K562 (cell line): ENCODE measurements around the gene MATK. TPM values are rescaled to one million over a fixed set of nuclear protein-coding genes. Genes with fewer than 3 reads are reported as not detected.

Source experiments
- ATAC-seq: fragments of 200-7000 bp; cut with Tn5 transposase; 3 replicates; pipeline ENCODE4 v1.9.1; 2020; ENCODE audit warnings: moderate library complexity
- BruUV-seq: library from RNA; stranded (reverse); fragments of 400-500 nt; replicated peaks from 2 replicates; lab custom pipeline; 2021; lab: Mats Ljungman, UMichigan
- CTCF ChIA-PET: fragments of 300-600 bp; formaldehyde crosslinking; extraction: SDS; loops from one replicate; lab custom pipeline; 2021; ENCODE audit warnings: low intra/inter-chr PET ratio; lab: Yijun Ruan, JAX
- POLR2A ChIA-PET: fragments of 300-600, 350-650 bp; sonication (Branson Sonifier 250); formaldehyde crosslinking; extraction: SDS; loops from one replicate; lab custom pipeline; 2021; ENCODE audit warnings: antibody characterized with exemption, inconsistent platforms; lab: Yijun Ruan, JAX
- DNase-seq, 4 experiments: peaks; one replicate each; pipeline versions ENCODE4 v3.0.0 to v3.0.0-alpha.2; 2011 to 2018; ENCODE audit warnings: low spot score in 3 of 4, mixed read lengths in 3 of 4; ENCODE audit errors: extremely low read depth in 1 of 4
- FAIRE-seq: peaks from 2 replicates; lab custom pipeline; 2011; peaks lifted over from hg19 to GRCh38; lab: Jason Lieb, UNC
- H2AFZ ChIP-seq: 2 replicates; pipeline ENCODE4 v1.6.0; 2011; ENCODE audit warnings: low read depth, low read length, control low read depth, inconsistent platforms
- H3K27ac ChIP-seq: fragments of 200-600 bp; 3 replicates; pipeline ENCODE4 v1.8.0; 2011; ENCODE audit warnings: low read depth, mild to moderate bottlenecking, control low read depth, inconsistent platforms, low read length, moderate library complexity, mixed read lengths; ENCODE audit errors: extremely low read depth
- H3K27me3 ChIP-seq, 2 experiments: fragments of 300-600 bp in 1 of 2; 2 replicates in 1 of 2; 3 replicates in 1 of 2; pipeline versions ENCODE4 v1.6.0 to v1.8.0; 2011; ENCODE audit warnings: inconsistent platforms in 2 of 2, low read length in 2 of 2, mild to moderate bottlenecking in 1 of 2, mixed read lengths in 1 of 2, moderate library complexity in 1 of 2; ENCODE audit not compliant: control insufficient read depth in 2 of 2, insufficient read depth in 2 of 2
- H3K36me3 ChIP-seq: fragments of 300-600 bp; 3 replicates; pipeline ENCODE4 v1.8.0; 2011; ENCODE audit warnings: mild to moderate bottlenecking, low read length, inconsistent platforms; ENCODE audit not compliant: control insufficient read depth, insufficient read depth
- H3K4me1 ChIP-seq, 2 experiments: fragments of 200-600 bp in 1 of 2; replicated peaks in 1 of 2; 2 replicates in 1 of 2; 3 replicates in 1 of 2; pipeline versions ENCODE4 v1.5.1 to v1.8.0; 2011; ENCODE audit warnings: inconsistent platforms in 2 of 2, low read length in 2 of 2, mild to moderate bottlenecking in 1 of 2, mixed read lengths in 1 of 2, moderate library complexity in 1 of 2; ENCODE audit not compliant: control insufficient read depth in 2 of 2, insufficient read depth in 2 of 2
- H3K4me2 ChIP-seq: 2 replicates; pipeline ENCODE4 v1.6.1; 2011; ENCODE audit warnings: low read length, control low read depth, inconsistent platforms, mixed read lengths; ENCODE audit not compliant: insufficient read depth
- H3K4me3 ChIP-seq: fragments of 200-600 bp; sonication (generic), shearing (Covaris generic); 2 replicates; pipeline ENCODE4 v1.5.1; 2016; ENCODE audit warnings: control low read depth, inconsistent platforms
- H3K79me2 ChIP-seq: fragments of 200-600 bp; 3 replicates; pipeline ENCODE4 v1.8.0; 2011; ENCODE audit warnings: low read length, inconsistent platforms; ENCODE audit not compliant: control insufficient read depth, insufficient read depth
- H3K9ac ChIP-seq, 2 experiments: 2 replicates each; pipeline versions ENCODE4 v1.6.0 to v1.6.1; 2011; ENCODE audit warnings: low read depth in 2 of 2, low read length in 2 of 2, control low read depth in 1 of 2, inconsistent platforms in 1 of 2, mild to moderate bottlenecking in 1 of 2, mixed read lengths in 1 of 2; ENCODE audit not compliant: insufficient read depth in 1 of 2
- H3K9me1 ChIP-seq: one replicate; pipeline ENCODE4 v1.6.0; 2011; ENCODE audit warnings: inconsistent platforms, mild to moderate bottlenecking, low read length, moderate library complexity; ENCODE audit not compliant: control insufficient read depth, insufficient read depth
- H3K9me3 ChIP-seq: replicated peaks from 2 replicates; pipeline ENCODE4 v1.5.1; 2011; ENCODE audit warnings: low read depth, low read length, inconsistent platforms; ENCODE audit not compliant: control insufficient read depth, insufficient read depth
- H4K20me1 ChIP-seq: replicated peaks from 2 replicates; pipeline ENCODE4 v1.6.1; 2011; ENCODE audit warnings: low read length, inconsistent platforms, mixed read lengths; ENCODE audit not compliant: control insufficient read depth, insufficient read depth
- NCOA2 ChIP-seq, 2 experiments: fragments of 450-650 bp; IDR thresholded peaks; 2 replicates each; pipeline ENCODE4 v1.6.1; 2018; ENCODE audit warnings: mild to moderate bottlenecking in 2 of 2, moderate library complexity in 1 of 2; ENCODE audit not compliant: partially characterized antibody in 2 of 2
- PTRF ChIP-seq: fragments of 450-650 bp; IDR thresholded peaks from 2 replicates; pipeline ENCODE4 v1.6.1; 2016; ENCODE audit warnings: mild to moderate bottlenecking, missing genetic modification characterization, missing compliant biosample characterization
- SREBF1 ChIP-seq: fragments of 150-350 bp; IDR thresholded peaks from 2 replicates; pipeline ENCODE4 v1.6.1; 2014; ENCODE audit warnings: antibody characterized with exemption, low read depth, low read length, borderline replicate concordance
- TAF9B ChIP-seq: fragments of 450-650 bp; IDR thresholded peaks from 2 replicates; pipeline ENCODE4 v1.6.1; 2018; ENCODE audit warnings: mild to moderate bottlenecking; ENCODE audit not compliant: partially characterized antibody
- WGBS: fragments of 100-300 bp; shearing (Covaris generic); methylation state at CpG from one replicate; pipeline ENCODE4 v1.1.6; 2016; ENCODE audit warnings: low coverage, mixed read lengths; ENCODE audit not compliant: insufficient coverage; ENCODE audit errors: missing lambda C conversion rate; 5-methylcytosine and 5-hydroxymethylcytosine counted together
- in situ Hi-C: fragments of 300-500 bp; cut with MboI; formaldehyde crosslinking; loops from 4 replicates; pipeline ENCODE4 v1.15.0; 2018; ENCODE audit warnings: inconsistent platforms, mixed read lengths
- intact Hi-C: fragments of 100-400 bp; cut with micrococcal nuclease; formaldehyde crosslinking; loops from 2 replicates; pipeline ENCODE4 v1.14.2; 2022
- polyA plus RNA-seq, 8 experiments: library from polyadenylated mRNA; depleted of rRNA in 4 of 8; stranded (reverse) in 5 of 8; unstranded in 3 of 8; fragments of >200 nt; fragmentation: Nextera tagmentation in 2 of 8; fragmentation: Illumina TruSeq in 1 of 8; extraction: Ambion mirVana in 2 of 8; extraction: Trizol in 1 of 8; gene quantifications; 2 replicates each; pipeline versions ENCODE4 v1.2.1 to v1.2.3, GENCODE V29; 2011 to 2014; ENCODE audit warnings: inconsistent platforms in 1 of 8, missing spikeins in 1 of 8
- total RNA-seq, 7 experiments: library from RNA; depleted of rRNA in 6 of 7; stranded (reverse); fragments of >200 nt in 6 of 7; fragmentation: Illumina TruSeq in 2 of 7; extraction: Trizol in 2 of 7; gene quantifications; 2 replicates each; pipeline versions ENCODE4 v1.2.1 to v1.2.3, GENCODE V29; 2011 to 2021; ENCODE audit warnings: low replicate concordance in 1 of 7
- TF ChIP-seq, protein P1 (sequence below): fragments of 250-450 bp; sonication (Bioruptor Pico); IDR thresholded peaks from 2 replicates; pipeline ENCODE4 v1.5.1; 2021; ENCODE audit warnings: mild to moderate bottlenecking

MATK gene
- total and polyA plus RNA-seq, 9 of the 15 experiments (the other 6 are each of a cell fraction or from before 2014, with no cell fraction given): 0.08 to 41.5 (median 21.4) TPM

DNA sequence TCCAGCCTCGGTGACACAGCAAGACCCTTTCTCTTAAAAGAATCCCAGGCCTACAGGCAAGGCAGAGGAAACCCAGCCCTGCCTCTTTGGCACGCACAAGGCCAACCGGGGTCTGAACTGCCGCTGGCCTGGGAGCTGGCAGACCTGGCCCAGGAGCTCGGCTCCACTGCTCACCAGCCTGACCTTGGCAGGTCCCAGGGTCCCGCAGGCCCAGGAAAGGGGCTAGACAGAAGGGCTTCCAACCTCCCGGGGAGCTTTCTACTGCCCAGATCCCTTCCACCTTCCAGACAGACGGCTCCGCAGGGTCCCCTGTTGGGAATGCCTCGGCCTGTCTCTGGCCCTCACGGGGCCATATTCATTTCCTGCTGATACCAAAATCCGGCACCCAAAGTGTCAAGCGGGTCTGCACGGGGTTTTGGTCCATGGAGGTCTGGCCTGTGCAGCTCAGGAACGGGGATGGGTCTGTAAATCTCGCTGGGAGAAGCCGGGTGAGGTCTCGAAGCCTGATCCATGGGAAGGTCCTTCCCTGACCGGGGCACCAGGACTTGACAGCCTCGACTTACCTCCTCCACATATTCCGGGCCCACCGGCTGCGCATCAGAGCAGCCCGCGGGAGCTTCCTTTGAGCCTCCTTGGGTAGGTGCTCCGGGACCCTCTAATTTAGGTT lies 36.6 kb upstream of the MATK start:
- TF ChIP-seq TAF9B (no peak), PTRF (tag) (no peak), NCOA2 (IDR thresholded peaks at IDR 0.05; ENCODE audit: partially characterized antibody in 2 of 2) (no peak), SREBF1 (no peak)
- TF ChIP-seq, protein P1, sequence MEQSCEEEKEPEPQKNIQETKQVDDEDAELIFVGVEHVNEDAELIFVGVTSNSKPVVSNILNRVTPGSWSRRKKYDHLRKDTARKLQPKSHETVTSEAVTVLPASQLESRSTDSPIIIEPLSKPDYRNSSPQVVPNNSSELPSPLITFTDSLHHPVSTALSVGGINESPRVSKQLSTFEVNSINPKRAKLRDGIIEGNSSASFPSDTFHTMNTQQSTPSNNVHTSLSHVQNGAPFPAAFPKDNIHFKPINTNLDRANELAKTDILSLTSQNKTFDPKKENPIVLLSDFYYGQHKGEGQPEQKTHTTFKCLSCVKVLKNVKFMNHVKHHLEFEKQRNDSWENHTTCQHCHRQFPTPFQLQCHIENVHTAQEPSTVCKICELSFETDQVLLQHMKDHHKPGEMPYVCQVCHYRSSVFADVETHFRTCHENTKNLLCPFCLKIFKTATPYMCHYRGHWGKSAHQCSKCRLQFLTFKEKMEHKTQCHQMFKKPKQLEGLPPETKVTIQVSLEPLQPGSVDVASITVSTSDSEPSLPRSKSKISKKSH (CRISPR knock-in tag): no peak
- WGBS: 58% methylated on average over 17 of the region's 26 CpGs
- no peaks in the 10 kb centered on the region for H3K9me1 ChIP-seq
- no peak overlapping the region for H3K27ac ChIP-seq
- DNase-seq (no peak), FAIRE-seq (no peak), ATAC-seq (no peak)
- no TSS peak for BruUV-seq
- no peak overlapping the region for H3K4me3 ChIP-seq
- POLR2A ChIA-PET: interaction anchor here (0.6 to 1.5 kb wide), 2 partner anchors 82 to 163 kb away, joined by 3 to 5 read pairs; partner anchors contain the start of gene EEF2
- no peaks in the 10 kb centered on the region for H3K27me3 ChIP-seq
- CTCF ChIA-PET: interaction anchor here (0.6 to 1.1 kb wide), 2 partner anchors 122 to 131 kb away, joined by 3 read pairs; no protein-coding TSS in a partner anchor
- H3K79me2 ChIP-seq: no peaks in the 10 kb centered on the region
- no peaks in the 10 kb centered on the region for H3K36me3 ChIP-seq
- H3K9ac ChIP-seq: no peak overlapping the region; a peak in 1 of 4 replicates
- H2AFZ ChIP-seq: no peak overlapping the region
- no peak overlapping the region for H3K4me2 ChIP-seq
- no peaks in the 10 kb centered on the region for H3K9me3 ChIP-seq
- in situ Hi-C loops: no loop called here
- no peaks in the 10 kb centered on the region for H4K20me1 ChIP-seq
- peaks cover 5 to 66% of the 10 kb centered on the region in 2 experiments; a peak in 4 of 5 replicates for H3K4me1 ChIP-seq
- intact Hi-C loops: loop anchor here (5.0 kb wide), 1 partner anchor 101 kb away; no protein-coding TSS in a partner anchor
